Osteoblast (primary cell): Measurements from ENCODE around the gene FAP. TPM values are rescaled to one million over a fixed set of nuclear protein-coding genes. Genes with fewer than 3 reads are reported as not detected.

Experiments
- DNase-seq: peaks from one replicate; pipeline ENCODE4 v3.0.0; 2011; ENCODE audit warnings: low spot score, mixed read lengths; ENCODE audit not compliant: insufficient read length; ENCODE audit errors: missing footprints
- H2AFZ ChIP-seq: 2 replicates; pipeline ENCODE4 v1.6.0; 2011; ENCODE audit warnings: mild to moderate bottlenecking, low read length
- H3K27ac ChIP-seq: 2 replicates; pipeline ENCODE4 v1.5.1; 2011; ENCODE audit warnings: mild to moderate bottlenecking, low read depth, low read length, moderate library complexity
- H3K27me3 ChIP-seq: 2 replicates; pipeline ENCODE4 v1.6.0; 2012; ENCODE audit warnings: mild to moderate bottlenecking, control low read depth, inconsistent platforms, low read length, moderate library complexity; ENCODE audit not compliant: insufficient read depth
- H3K36me3 ChIP-seq: 2 replicates; pipeline ENCODE4 v1.5.1; 2011; ENCODE audit warnings: mild to moderate bottlenecking, low read length, control low read depth, moderate library complexity; ENCODE audit not compliant: insufficient read depth
- H3K4me1 ChIP-seq: 2 replicates; pipeline ENCODE4 v1.5.1; 2011; ENCODE audit warnings: mild to moderate bottlenecking, low read length, control low read depth, moderate library complexity; ENCODE audit not compliant: insufficient read depth
- H3K4me2 ChIP-seq: 2 replicates; pipeline ENCODE4 v1.6.0; 2011; ENCODE audit warnings: mild to moderate bottlenecking, low read length; ENCODE audit not compliant: insufficient read depth
- H3K4me3 ChIP-seq: fragments of 200-600 bp; sonication (generic); 3 replicates; pipeline ENCODE4 v1.5.1; 2012; ENCODE audit warnings: mild to moderate bottlenecking, low read length, inconsistent platforms; ENCODE audit not compliant: insufficient read depth
- H3K79me2 ChIP-seq: 2 replicates; pipeline ENCODE4 v1.6.0; 2012; ENCODE audit warnings: mild to moderate bottlenecking, low read length, control low read depth, inconsistent platforms; ENCODE audit not compliant: insufficient read depth
- H3K9me3 ChIP-seq: 2 replicates; pipeline ENCODE4 v1.5.1; 2011; ENCODE audit warnings: low read depth, low read length, control low read depth
- H4K20me1 ChIP-seq: 2 replicates; pipeline ENCODE4 v1.6.0; 2012; ENCODE audit warnings: mild to moderate bottlenecking, low read length, control low read depth; ENCODE audit not compliant: insufficient read depth
- total RNA-seq: library from RNA; depleted of rRNA; stranded (reverse); fragments of >200 nt; gene quantifications from 2 replicates; pipeline ENCODE4 v1.2.3, GENCODE V29; 2012
- TF ChIP-seq, protein P1 (sequence below): IDR thresholded peaks from 2 replicates; pipeline ENCODE4 v1.5.1; 2011; ENCODE audit warnings: mild to moderate bottlenecking, low read depth, low read length, moderate library complexity; ENCODE audit errors: extremely low read depth

FAP gene
- total RNA-seq, 1 donor = 464 TPM

- no peaks in the 10 kb centered on the region for H3K9me3 ChIP-seq
- DNase-seq = no peak
- no peak overlapping the region for H3K4me2 ChIP-seq
- H3K4me3 ChIP-seq = no peak overlapping the region
- H4K20me1 ChIP-seq = no peaks in the 10 kb centered on the region
- H2AFZ ChIP-seq = no peak overlapping the region
- H3K36me3 ChIP-seq = peaks cover 80% of the 10 kb centered on the region
- H3K79me2 ChIP-seq = peaks cover 2% of the 10 kb centered on the region
- TF ChIP-seq, protein P1, sequence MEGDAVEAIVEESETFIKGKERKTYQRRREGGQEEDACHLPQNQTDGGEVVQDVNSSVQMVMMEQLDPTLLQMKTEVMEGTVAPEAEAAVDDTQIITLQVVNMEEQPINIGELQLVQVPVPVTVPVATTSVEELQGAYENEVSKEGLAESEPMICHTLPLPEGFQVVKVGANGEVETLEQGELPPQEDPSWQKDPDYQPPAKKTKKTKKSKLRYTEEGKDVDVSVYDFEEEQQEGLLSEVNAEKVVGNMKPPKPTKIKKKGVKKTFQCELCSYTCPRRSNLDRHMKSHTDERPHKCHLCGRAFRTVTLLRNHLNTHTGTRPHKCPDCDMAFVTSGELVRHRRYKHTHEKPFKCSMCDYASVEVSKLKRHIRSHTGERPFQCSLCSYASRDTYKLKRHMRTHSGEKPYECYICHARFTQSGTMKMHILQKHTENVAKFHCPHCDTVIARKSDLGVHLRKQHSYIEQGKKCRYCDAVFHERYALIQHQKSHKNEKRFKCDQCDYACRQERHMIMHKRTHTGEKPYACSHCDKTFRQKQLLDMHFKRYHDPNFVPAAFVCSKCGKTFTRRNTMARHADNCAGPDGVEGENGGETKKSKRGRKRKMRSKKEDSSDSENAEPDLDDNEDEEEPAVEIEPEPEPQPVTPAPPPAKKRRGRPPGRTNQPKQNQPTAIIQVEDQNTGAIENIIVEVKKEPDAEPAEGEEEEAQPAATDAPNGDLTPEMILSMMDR = no peak
- H3K4me1 ChIP-seq = no peaks in the 10 kb centered on the region
- H3K27me3 ChIP-seq = no peaks in the 10 kb centered on the region
- H3K27ac ChIP-seq = no peak overlapping the region
These were observed 57.6 kb downstream of the FAP start for GRCh38 chr2:162185541-162186232.

GRCh38 chr2:162184821-162185450, 58.3 kb downstream of the FAP start:
- Histone ChIP-seq H2AFZ (no peak overlapping the region), H3K4me3 (no peak overlapping the region), H3K27ac (no peak overlapping the region), H3K36me3 (peaks cover 83% of the 10 kb centered on the region), H4K20me1 (no peaks in the 10 kb centered on the region), H3K27me3 (no peaks in the 10 kb centered on the region), H3K4me1 (no peaks in the 10 kb centered on the region), H3K9me3 (no peaks in the 10 kb centered on the region), H3K79me2 (peaks cover 7% of the 10 kb centered on the region), H3K4me2 (no peak overlapping the region)
- TF ChIP-seq, protein P1 = no peak
- DNase-seq = no peak

GRCh38 chr2:162184359-162184758, 58.9 kb downstream of the FAP start:
- peaks cover 83% of the 10 kb centered on the region for H3K36me3 ChIP-seq
- H3K9me3 ChIP-seq = no peaks in the 10 kb centered on the region
- no peak overlapping the region for H3K4me2 ChIP-seq
- H3K4me3 ChIP-seq = no peak overlapping the region
- no peaks in the 10 kb centered on the region for H4K20me1 ChIP-seq
- DNase-seq = no peak
- no peaks in the 10 kb centered on the region for H3K27me3 ChIP-seq
- no peak overlapping the region for H2AFZ ChIP-seq
- peaks cover 8% of the 10 kb centered on the region for H3K79me2 ChIP-seq
- TF ChIP-seq, protein P1 = no peak
- H3K27ac ChIP-seq = no peak overlapping the region
- no peaks in the 10 kb centered on the region for H3K4me1 ChIP-seq

DNA sequence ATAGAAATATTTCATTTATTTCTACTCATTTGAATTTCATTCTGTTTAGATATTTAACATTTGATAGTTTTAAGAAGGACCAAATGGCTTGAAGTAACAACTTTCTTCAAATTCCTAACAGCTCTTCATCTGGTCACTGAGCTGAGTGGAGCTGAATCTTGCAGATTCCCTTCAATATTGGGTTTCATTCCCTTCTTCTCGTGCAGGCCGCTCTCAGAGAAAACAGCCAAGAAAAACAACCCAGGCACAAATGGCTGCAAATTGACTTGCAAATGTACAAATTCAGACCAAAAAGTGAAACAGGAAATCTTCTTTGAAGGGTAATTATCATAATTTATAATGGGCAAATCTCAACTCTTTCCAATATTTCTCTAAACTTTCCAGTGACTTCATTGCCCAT, 60.9 kb downstream of the FAP start:
- no peak overlapping the region for H3K27ac ChIP-seq
- H3K36me3 ChIP-seq = peaks cover 75% of the 10 kb centered on the region
- peak overlapping the region; percentile 21 for H3K4me2 ChIP-seq
- H3K27me3 ChIP-seq = no peaks in the 10 kb centered on the region
- H3K4me1 ChIP-seq = no peaks in the 10 kb centered on the region
- TF ChIP-seq, protein P1 = no peak
- no peak for DNase-seq
- no peak overlapping the region for H2AFZ ChIP-seq
- peaks cover 10% of the 10 kb centered on the region for H3K79me2 ChIP-seq
- H3K4me3 ChIP-seq = no peak overlapping the region
- H3K9me3 ChIP-seq = no peaks in the 10 kb centered on the region
- no peaks in the 10 kb centered on the region for H4K20me1 ChIP-seq
